ENCODE measurements around the gene DYNC1H1.
"Not testable (repeated sequence)": the region's sequence is repeated elsewhere in the genome, so short reads cannot be mapped to it uniquely, and the experiment has no call there.

Gene DYNC1H1

DNA sequence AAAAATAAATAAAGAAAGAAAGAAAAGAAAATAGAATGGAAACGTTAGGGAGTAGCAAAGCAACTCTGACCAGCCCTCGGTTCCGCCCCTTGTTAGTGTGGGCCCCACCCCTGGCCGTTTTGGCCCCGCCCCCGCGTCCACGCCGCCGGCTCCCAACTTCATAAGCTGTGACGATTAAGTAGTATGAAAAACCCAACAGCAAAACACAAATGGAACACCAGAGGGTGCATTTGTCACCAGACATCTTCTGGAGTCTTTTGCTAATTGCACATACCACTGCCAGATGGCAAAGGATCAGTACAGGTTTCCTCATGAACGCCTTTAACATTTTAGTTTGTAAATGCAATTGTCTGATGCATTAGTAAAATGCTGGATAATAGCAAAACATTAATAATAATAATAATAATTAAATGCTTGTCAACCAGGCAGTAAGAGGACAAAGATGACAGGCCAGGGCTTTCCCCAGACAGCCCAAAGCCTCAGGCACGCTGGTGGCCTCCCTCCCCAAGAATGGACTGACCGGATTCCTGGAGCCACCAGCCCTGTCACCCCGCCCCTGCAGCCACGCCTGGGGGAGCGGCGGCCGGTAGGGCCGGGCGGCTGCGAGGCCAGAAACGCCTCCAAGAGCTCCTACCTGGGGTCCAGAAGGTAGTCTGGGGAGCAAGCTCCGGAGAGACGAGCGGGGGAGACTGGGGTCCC, 98.9 kb downstream of the DYNC1H1 start:
- H3K4me3 ChIP-seq (ENCODE audit: low read length): no peak overlapping the region
- H3K9ac ChIP-seq (ENCODE audit: low read length): no peak overlapping the region
- H3K27me3 ChIP-seq (ENCODE audit: control insufficient read depth, insufficient read depth, low read length): no peaks in the 10 kb centered on the region
- no peaks in the 10 kb centered on the region for H3K9me3 ChIP-seq (ENCODE audit: control insufficient read depth, low read depth, low read length)
- H3K36me3 ChIP-seq (ENCODE audit: control insufficient read depth, low read depth, low read length): no peaks in the 10 kb centered on the region
- H3K27ac ChIP-seq (ENCODE audit: low read length): no peak overlapping the region
- peaks cover 3% of the 10 kb centered on the region for H3K4me1 ChIP-seq (ENCODE audit: control insufficient read depth, low read depth, low read length)

DNA sequence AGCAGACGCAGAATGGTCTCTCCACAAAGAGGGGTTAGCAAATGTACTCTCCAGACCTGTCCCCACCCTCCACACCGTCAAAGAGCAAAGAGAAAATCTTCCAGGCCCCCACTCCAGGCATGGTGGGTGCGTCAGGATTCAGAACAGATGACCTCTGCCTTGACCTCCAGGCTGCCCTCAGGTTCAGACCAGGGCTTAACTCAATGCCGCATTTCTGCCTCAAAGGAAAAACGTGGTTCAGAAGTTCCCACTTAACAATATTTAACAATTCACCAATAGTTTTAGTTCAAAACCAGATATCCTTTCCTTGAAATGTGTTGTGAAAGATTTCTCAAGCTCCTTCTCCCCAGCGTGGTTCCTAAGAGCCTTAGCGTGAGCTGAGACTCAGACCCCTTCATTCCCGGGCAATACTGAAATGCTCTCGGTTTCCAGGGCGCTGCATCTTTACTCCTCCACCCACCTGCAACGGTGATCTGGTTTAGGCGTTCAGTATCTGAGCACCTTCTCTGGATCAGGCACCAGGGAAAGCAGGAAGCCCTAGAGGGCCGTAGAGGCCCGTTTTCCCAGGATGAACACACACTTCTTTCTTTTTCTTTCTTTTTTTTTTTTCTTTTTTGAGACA, 99.5 kb downstream of the DYNC1H1 start:
- H3K27ac ChIP-seq (ENCODE audit: low read length): no peak overlapping the region

DNA sequence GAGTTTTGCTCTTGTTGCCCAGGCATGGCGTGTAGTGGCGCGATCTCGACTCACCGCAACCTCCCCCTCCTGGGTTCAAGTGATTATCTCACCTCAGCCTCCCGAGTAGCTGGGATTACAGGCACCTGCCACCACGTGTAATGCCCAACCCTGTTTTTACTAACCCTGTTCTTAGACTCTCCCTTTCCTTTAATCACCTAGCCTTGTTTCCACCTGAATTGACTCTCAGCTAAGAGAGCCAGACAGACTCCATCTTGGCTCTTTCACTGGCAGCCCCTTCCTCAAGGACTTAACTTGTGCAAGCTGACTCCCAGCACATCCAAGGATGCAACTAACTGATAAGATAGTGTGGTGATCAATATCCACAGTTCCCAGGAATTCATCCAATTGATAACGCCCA, 100.2 kb downstream of the DYNC1H1 start:
- H3K4me3 ChIP-seq (ENCODE audit: low read length); H3K9ac ChIP-seq (ENCODE audit: low read length); H3K27me3 ChIP-seq (ENCODE audit: control insufficient read depth, insufficient read depth, low read length); H3K36me3 ChIP-seq (ENCODE audit: control insufficient read depth, low read depth, low read length); H3K9me3 ChIP-seq (ENCODE audit: control insufficient read depth, low read depth, low read length); H3K27ac ChIP-seq (ENCODE audit: low read length); H3K4me1 ChIP-seq (ENCODE audit: control insufficient read depth, low read depth, low read length): not testable (repeated sequence)

More for the DNA sequence above, 99.5 kb downstream of the DYNC1H1 start:
- no peaks in the 10 kb centered on the region for H3K36me3 ChIP-seq (ENCODE audit: control insufficient read depth, low read depth, low read length)
- H3K27me3 ChIP-seq (ENCODE audit: control insufficient read depth, insufficient read depth, low read length): no peaks in the 10 kb centered on the region
- H3K9me3 ChIP-seq (ENCODE audit: control insufficient read depth, low read depth, low read length): no peaks in the 10 kb centered on the region
- H3K4me3 ChIP-seq (ENCODE audit: low read length): no peak overlapping the region
- peaks cover 3% of the 10 kb centered on the region for H3K4me1 ChIP-seq (ENCODE audit: control insufficient read depth, low read depth, low read length)
- no peak overlapping the region for H3K9ac ChIP-seq (ENCODE audit: low read length)

DNA sequence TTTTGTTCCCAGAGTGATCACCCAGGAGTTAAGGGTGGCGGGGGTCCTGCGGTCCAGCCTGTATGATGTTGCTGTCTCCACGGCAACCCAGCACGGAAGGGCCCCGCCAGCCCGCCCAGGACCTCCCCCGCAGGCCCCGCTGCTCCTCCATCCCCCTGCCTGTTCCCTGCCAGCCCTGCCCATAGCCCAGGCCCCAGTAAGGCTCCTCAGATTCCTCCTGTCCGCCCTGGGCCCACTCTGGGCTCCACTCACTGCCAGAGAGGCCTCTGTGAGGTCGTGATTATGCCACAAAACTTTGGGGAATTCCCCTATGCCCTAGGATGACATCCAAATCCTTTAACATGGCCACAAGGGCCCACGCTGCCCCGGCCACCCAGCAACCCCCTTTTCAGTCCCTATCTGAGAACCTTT, 101.7 kb downstream of the DYNC1H1 start:
- H3K27ac ChIP-seq (ENCODE audit: low read length): no peak overlapping the region
- H3K4me1 ChIP-seq (ENCODE audit: control insufficient read depth, low read depth, low read length): peaks cover 3% of the 10 kb centered on the region
- H3K4me3 ChIP-seq (ENCODE audit: low read length): no peak overlapping the region
- no peaks in the 10 kb centered on the region for H3K9me3 ChIP-seq (ENCODE audit: control insufficient read depth, low read depth, low read length)
- no peak overlapping the region for H3K9ac ChIP-seq (ENCODE audit: low read length)
- H3K36me3 ChIP-seq (ENCODE audit: control insufficient read depth, low read depth, low read length): no peaks in the 10 kb centered on the region
- no peaks in the 10 kb centered on the region for H3K27me3 ChIP-seq (ENCODE audit: control insufficient read depth, insufficient read depth, low read length)

DNA sequence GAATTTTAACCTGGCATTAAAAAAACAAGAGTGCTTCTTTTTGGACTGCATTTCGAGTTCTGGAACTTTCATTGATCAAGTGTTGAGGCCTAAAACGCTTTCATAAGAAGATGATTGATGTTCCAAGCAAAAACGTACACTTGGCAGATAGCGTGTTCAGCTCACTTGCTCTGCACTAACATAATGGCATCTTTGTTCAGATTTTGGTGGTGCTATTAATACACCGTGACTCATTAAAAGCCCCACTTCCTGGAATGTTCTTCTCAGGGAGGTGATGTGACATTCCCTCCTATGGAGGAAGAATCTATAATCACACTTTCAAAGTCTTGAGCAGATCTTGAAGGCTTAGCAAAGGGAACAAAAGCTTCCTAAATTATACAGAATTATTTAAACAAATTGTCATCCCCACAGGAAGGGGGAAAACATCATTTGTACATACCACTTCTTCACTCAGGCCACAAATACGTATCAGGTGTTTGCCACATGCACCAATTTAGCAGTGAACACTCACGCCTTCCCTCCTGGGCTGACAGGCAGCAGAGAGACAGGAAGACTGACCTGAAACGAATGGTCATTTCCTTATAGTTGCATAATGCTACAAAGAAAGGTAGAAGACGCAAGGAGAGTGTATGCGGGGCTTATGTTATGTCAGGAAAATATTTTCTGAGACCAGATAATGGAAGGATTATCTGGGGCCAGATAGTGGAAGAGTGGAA, 107.1 kb downstream of the DYNC1H1 start:
- Histone ChIP-seq H3K4me3 (ENCODE audit: low read length) (no peak overlapping the region), H3K27ac (ENCODE audit: low read length) (no peak overlapping the region)

DNA sequence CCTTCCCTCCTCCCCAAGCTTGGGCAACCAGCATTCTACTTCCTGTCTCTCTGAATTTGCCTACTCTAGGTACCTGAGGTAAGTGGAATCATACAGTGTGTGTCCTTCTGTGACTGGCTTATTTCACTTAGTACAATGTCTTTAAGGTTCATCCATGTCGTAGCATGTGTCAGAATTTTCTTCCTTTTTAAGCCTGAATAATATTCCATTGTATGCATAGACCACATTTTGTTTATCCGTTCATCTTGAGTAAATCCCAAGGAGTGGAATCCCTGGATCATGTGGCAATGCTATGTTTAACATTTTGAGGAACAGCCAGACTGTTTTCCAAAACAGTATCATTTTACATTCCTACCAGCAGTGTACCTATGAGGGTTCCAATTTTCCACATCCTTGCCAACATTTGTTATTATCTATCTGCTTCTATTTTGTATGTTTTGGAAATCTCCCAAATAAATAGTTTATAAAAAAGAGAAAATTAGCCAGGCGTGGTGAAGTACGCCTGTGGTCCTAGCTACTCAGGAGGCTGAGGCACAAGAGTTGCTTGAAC, 110.1 kb downstream of the DYNC1H1 start:
- Histone ChIP-seq H3K4me1 (ENCODE audit: control insufficient read depth, low read depth, low read length) (no peaks in the 10 kb centered on the region), H3K27ac (ENCODE audit: low read length) (no peak overlapping the region), H3K36me3 (ENCODE audit: control insufficient read depth, low read depth, low read length) (peaks cover 5% of the 10 kb centered on the region), H3K27me3 (ENCODE audit: control insufficient read depth, insufficient read depth, low read length) (no peaks in the 10 kb centered on the region), H3K9ac (ENCODE audit: low read length) (no peak overlapping the region), H3K9me3 (ENCODE audit: control insufficient read depth, low read depth, low read length) (no peaks in the 10 kb centered on the region), H3K4me3 (ENCODE audit: low read length) (no peak overlapping the region)

More for the DNA sequence above, 107.1 kb downstream of the DYNC1H1 start:
- no peaks in the 10 kb centered on the region for H3K4me1 ChIP-seq (ENCODE audit: control insufficient read depth, low read depth, low read length)
- no peaks in the 10 kb centered on the region for H3K27me3 ChIP-seq (ENCODE audit: control insufficient read depth, insufficient read depth, low read length)
- no peaks in the 10 kb centered on the region for H3K36me3 ChIP-seq (ENCODE audit: control insufficient read depth, low read depth, low read length)
- H3K9me3 ChIP-seq (ENCODE audit: control insufficient read depth, low read depth, low read length): no peaks in the 10 kb centered on the region
- no peak overlapping the region for H3K9ac ChIP-seq (ENCODE audit: low read length)

DNA sequence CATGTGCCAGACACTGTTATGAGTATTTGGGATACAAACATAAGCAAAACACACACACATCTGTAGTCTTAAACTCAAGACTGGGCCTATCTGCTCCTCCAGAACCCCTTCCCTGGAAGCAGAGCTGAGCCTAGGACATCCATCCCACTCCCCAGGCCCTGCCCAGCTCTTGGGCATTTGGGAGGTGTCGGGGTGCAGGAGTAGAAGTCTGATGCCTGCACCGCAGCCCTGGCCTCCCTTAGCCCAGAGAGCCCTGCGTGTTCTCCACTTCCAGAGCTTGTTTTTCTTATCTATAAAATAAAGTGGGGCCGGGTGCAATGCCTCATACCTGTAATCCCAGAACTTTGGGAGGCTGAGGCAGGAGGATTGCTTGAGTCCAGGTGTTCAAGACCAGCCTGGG, 110.8 kb downstream of the DYNC1H1 start:
- Histone ChIP-seq H3K9me3 (ENCODE audit: control insufficient read depth, low read depth, low read length) (no peaks in the 10 kb centered on the region), H3K36me3 (ENCODE audit: control insufficient read depth, low read depth, low read length) (peaks cover 12% of the 10 kb centered on the region), H3K4me1 (ENCODE audit: control insufficient read depth, low read depth, low read length) (no peaks in the 10 kb centered on the region), H3K9ac (ENCODE audit: low read length) (no peak overlapping the region), H3K27ac (ENCODE audit: low read length) (no peak overlapping the region), H3K4me3 (ENCODE audit: low read length) (no peak overlapping the region), H3K27me3 (ENCODE audit: control insufficient read depth, insufficient read depth, low read length) (no peaks in the 10 kb centered on the region)

DNA sequence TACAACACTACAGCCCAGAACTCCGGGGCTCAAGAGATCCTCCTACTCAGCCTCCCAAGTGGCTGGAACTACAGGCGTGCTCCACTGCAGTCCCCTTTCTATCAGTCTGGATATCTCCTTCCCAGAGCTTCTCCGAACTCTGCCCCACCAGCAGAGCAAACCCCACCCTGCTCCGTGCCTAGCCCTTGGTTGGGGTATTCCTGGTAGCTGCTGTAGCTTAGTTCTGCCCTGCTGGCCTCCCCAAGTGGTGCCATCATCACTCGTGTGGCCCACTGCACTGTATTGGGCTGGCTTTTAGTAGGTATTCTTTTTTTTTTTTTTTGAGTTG, 113.0 kb downstream of the DYNC1H1 start:
- Histone ChIP-seq H3K27me3 (ENCODE audit: control insufficient read depth, insufficient read depth, low read length) (no peaks in the 10 kb centered on the region), H3K4me3 (ENCODE audit: low read length) (no peak overlapping the region), H3K36me3 (ENCODE audit: control insufficient read depth, low read depth, low read length) (peaks cover 34% of the 10 kb centered on the region), H3K9me3 (ENCODE audit: control insufficient read depth, low read depth, low read length) (no peaks in the 10 kb centered on the region), H3K4me1 (ENCODE audit: control insufficient read depth, low read depth, low read length) (no peaks in the 10 kb centered on the region), H3K27ac (ENCODE audit: low read length) (no peak overlapping the region), H3K9ac (ENCODE audit: low read length) (no peak overlapping the region)

DNA sequence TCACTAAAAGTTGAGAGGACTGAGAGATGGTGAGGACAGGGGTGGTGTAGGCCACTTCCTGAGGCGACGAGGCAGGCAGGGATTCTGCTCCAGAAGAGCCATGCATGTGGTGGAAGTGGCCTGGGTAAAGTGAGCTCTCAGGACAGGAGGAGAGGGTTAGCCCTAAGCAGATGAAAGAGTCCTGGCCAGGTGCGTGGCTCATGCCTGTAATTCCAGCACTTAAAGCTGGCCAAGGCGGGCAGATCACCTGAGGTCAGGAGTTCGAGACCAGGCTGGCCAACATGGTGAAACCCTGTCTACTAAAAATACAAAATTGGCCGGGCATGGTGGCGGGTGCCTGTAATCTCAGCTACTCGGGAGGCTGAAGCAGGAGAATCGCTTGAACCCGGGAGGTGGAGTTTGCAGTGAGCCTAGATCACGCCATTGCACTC, 114.0 kb downstream of the DYNC1H1 start:
- not testable (repeated sequence) for H3K27me3 ChIP-seq (ENCODE audit: control insufficient read depth, insufficient read depth, low read length); H3K4me1 ChIP-seq (ENCODE audit: control insufficient read depth, low read depth, low read length); H3K9ac ChIP-seq (ENCODE audit: low read length); H3K27ac ChIP-seq (ENCODE audit: low read length); H3K9me3 ChIP-seq (ENCODE audit: control insufficient read depth, low read depth, low read length); H3K4me3 ChIP-seq (ENCODE audit: low read length)
- peaks cover 44% of the 10 kb centered on the region for H3K36me3 ChIP-seq (ENCODE audit: control insufficient read depth, low read depth, low read length)

DNA sequence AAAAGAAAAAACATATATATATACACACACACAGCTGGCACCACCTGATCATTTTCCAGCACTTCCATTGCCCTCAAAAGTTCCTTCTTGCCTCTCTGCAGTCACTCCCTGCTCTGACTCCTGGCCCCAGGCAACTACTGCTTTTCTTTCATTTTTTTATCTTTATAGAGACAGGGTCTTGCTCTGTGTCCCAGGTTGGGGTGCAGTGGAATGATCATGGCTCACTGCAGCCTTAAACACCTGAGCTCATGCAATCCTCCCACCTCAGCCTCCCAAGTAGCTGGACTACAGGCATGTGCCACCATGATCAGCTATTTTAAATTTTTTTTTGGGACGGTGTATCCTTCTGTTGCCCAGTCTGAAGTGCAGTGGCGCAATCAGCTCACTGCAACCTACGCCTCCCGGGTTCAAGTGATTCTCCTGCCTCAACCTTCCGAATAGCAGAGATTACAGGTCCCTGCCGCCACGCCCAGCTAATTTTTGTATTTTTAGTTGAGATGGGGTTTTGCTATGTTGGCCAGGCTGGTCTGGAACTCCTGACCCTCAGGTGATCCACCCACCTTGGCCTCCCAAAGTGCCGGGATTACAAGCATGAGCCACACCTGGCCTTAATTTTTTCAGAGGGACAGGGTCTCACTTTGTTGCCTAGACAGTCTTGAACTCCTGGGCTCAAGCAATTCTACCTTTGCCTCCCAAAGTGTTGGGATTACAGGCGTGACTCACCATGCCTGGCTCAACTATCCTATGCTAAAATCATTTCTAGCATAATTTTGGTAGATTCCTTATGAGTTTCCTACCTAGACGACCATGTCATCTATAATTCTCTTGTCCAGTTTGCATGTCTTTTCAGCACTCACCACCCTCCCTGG, 114.7 kb downstream of the DYNC1H1 start:
- H3K36me3 ChIP-seq (ENCODE audit: control insufficient read depth, low read depth, low read length): peaks cover 51% of the 10 kb centered on the region
- no peak overlapping the region for H3K27ac ChIP-seq (ENCODE audit: low read length)

DNA sequence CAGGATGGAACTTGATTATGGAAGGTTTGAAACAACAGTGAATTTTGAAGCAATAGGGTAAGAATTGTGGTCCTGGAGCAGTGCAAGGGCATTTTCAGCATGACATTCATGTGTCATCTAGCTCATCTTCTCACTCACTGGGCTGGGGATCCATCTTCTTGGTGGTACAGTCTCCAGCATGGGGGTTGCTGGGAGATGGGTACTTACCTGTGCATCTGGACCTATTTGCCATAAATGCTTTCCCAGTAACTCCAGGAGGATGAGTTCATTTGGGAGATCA, 115.3 kb downstream of the DYNC1H1 start:
- H3K36me3 ChIP-seq (ENCODE audit: control insufficient read depth, low read depth, low read length): peaks cover 57% of the 10 kb centered on the region

More for the DNA sequence above, 114.7 kb downstream of the DYNC1H1 start:
- no peaks in the 10 kb centered on the region for H3K9me3 ChIP-seq (ENCODE audit: control insufficient read depth, low read depth, low read length)
- no peaks in the 10 kb centered on the region for H3K4me1 ChIP-seq (ENCODE audit: control insufficient read depth, low read depth, low read length)
- H3K4me3 ChIP-seq (ENCODE audit: low read length): no peak overlapping the region
- H3K27me3 ChIP-seq (ENCODE audit: control insufficient read depth, insufficient read depth, low read length): no peaks in the 10 kb centered on the region
- H3K9ac ChIP-seq (ENCODE audit: low read length): no peak overlapping the region

More for the DNA sequence above, 115.3 kb downstream of the DYNC1H1 start:
- Histone ChIP-seq H3K27me3 (ENCODE audit: control insufficient read depth, insufficient read depth, low read length) (no peaks in the 10 kb centered on the region), H3K9me3 (ENCODE audit: control insufficient read depth, low read depth, low read length) (no peaks in the 10 kb centered on the region), H3K4me3 (ENCODE audit: low read length) (no peak overlapping the region), H3K9ac (ENCODE audit: low read length) (no peak overlapping the region), H3K27ac (ENCODE audit: low read length) (no peak overlapping the region), H3K4me1 (ENCODE audit: control insufficient read depth, low read depth, low read length) (no peaks in the 10 kb centered on the region)
